Right lobe of liver (tissue), 6 donors: ENCODE results near the gene PRPF6. TPM values are rescaled to one million over a fixed set of nuclear protein-coding genes. Genes with fewer than 3 reads are reported as not detected.
A peak's percentile ranks its signal among the peaks of the same experiment; 100 is the strongest.

Source experiments
- ATAC-seq, 4 donors: fragments of 200-7000 bp; cut with Tn5 transposase; one replicate each; pipeline ENCODE4 v1.9.1; 2020; ENCODE audit warnings: mild to moderate bottlenecking in 4 of 4, moderate library complexity in 4 of 4
- DNase-seq, 3 donors: peaks; one replicate each; pipeline ENCODE4 v3.0.0-alpha.2; 2020
- H3K27ac ChIP-seq, 3 donors: fragments of 200-600 bp; one replicate each; pipeline ENCODE4 v1.8.0; 2022
- H3K27me3 ChIP-seq, 2 donors: fragments of 200-600 bp; one replicate each; pipeline ENCODE4 v1.8.0; 2022
- H3K36me3 ChIP-seq, 4 donors: fragments of 200-600 bp; sonication (generic) in 1 of 4; one replicate each; pipeline versions ENCODE4 v1.5.1 to v1.8.0; 2017 to 2022; ENCODE audit warnings: control low read depth in 1 of 4
- H3K4me1 ChIP-seq, 4 donors: fragments of 200-600 bp; sonication (generic) in 1 of 4; one replicate each; pipeline versions ENCODE4 v1.5.1 to v1.8.0; 2017 to 2022; ENCODE audit warnings: control low read depth in 1 of 4
- H3K4me3 ChIP-seq, 3 donors: fragments of 200-600 bp; one replicate each; pipeline ENCODE4 v1.8.0; 2022
- H3K9me3 ChIP-seq, 4 donors: fragments of 200-600 bp; sonication (generic) in 1 of 4; one replicate each; pipeline versions ENCODE4 v1.5.1 to v1.8.0; 2017 to 2022; ENCODE audit warnings: control low read depth in 1 of 4
- CTCF ChIP-seq, 4 donors: fragments of 200-600 bp in 3 of 4; fragments of 450-650 bp in 1 of 4; IDR thresholded peaks; one replicate each; pipeline versions ENCODE4 v1.5.1 to v1.8.0; 2016 to 2022; ENCODE audit warnings: antibody characterized with exemption in 4 of 4, mild to moderate bottlenecking in 2 of 4
- POLR2A ChIP-seq: fragments of 450-650 bp; IDR thresholded peaks from one replicate; pipeline ENCODE4 v1.6.1; 2017; ENCODE audit warnings: antibody characterized with exemption, mild to moderate bottlenecking
- WGBS: methylation state at CpG from one replicate; pipeline ENCODE4 v1.1.6; 2018; ENCODE audit warnings: low coverage, low lambda C conversion rate; ENCODE audit not compliant: insufficient coverage; ENCODE audit errors: missing lambda C conversion rate; 5-methylcytosine and 5-hydroxymethylcytosine counted together
- intact Hi-C, 2 donors: fragments of 100-400 bp; cut with DNase I; formaldehyde crosslinking; loops; one replicate each; pipeline versions ENCODE4 v1.11.2 to v1.14.1; 2022
- total RNA-seq, 6 experiments: library from RNA; depleted of rRNA in 2 of 6; stranded (reverse); fragments of >200 nt in 2 of 6; fragmentation: NEBNext Ultra II Directional in 3 of 6; extraction: Animal tissue kit (Norgen Biotek cat#: 25700) in 3 of 6; gene quantifications; one replicate each; pipeline versions ENCODE4 v1.1.0 to v1.2.4, GENCODE V29; 2016 to 2023
- donor health status: DM: no; HTN: yes; CAD: no.
- donor health status: DM: no; HTN: no; CAD: no.
- donor health status: DM: no; HTN: no; CAD: no.
- donor health status: DM: no; HTN: yes; CAD: no.
- donor health status: DM: no; HTN: yes; CAD: no.

Gene PRPF6
- total RNA-seq, 6 experiments from 2014 or later = 21.7 to 28.9 (median 24.4) TPM

GRCh38 chr20:64024141-64024990 lies 43.4 kb downstream of the PRPF6 start:
- Histone ChIP-seq H3K36me3 (peaks cover 0 to 67% (median 29%) of the 10 kb centered on the region in 4 donors), H3K4me1 (peaks cover 0 to 28% (median 13%) of the 10 kb centered on the region in 4 donors), H3K27ac (peak overlapping the region in 2 of 3 donors; percentile 47 to 59), H3K4me3 (no peak overlapping the region), H3K9me3 (no peaks in the 10 kb centered on the region), H3K27me3 (no peaks in the 10 kb centered on the region)
- ATAC-seq = peak; percentile 78 to 83 (median 82)
- DNase-seq = peak; percentile 69 to 86 (median 76)
- intact Hi-C loops = no loop called here
- WGBS = 54% methylated on average over 12 of the region's 17 CpGs
- no peak for TF ChIP-seq CTCF (IDR thresholded peaks at IDR 0.05)
- TF ChIP-seq POLR2A = no peak

DNA sequence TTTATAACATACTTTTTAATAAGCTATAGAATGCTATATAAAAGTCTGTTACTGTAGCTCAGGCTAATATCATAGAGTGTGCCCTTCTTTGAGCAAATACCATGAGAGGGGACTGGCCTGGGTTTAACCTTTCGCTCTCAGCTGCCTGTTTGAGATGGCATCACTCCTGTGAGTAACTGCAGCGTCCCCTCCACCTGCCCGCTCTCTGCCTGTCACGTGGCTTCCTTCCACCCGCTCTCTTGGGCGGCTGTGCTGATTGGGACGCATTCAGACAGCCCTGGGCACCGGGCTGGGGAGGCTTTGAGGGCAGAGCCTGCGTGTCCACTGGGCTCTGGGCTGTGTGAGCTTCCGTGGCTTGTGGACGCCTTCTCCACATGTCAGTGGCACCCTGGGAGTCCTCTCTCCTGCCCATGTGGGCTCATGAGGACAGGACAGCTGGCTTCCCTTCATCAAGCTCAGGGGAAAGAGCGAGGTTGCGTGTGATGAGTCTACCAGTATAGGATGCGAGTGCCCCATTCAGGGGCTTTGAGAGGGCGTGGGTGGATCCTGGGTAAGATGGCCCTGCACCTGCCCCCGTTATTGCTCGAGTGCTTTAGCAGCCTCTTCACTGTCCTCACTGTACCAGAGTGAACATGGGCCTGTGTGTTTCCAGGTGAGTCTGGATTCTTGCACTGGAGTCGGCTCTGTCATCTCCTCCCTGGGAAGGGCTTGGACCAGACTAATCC lies 44.3 kb downstream of the PRPF6 start:
- peaks cover 0 to 28% (median 13%) of the 10 kb centered on the region in 4 donors for H3K4me1 ChIP-seq
- WGBS = 57% methylated on average over 9 of the region's 18 CpGs
- ATAC-seq (peak; percentile 71 to 86 (median 84)), DNase-seq (peak; percentile 82 to 91 (median 86))
- intact Hi-C loops = no loop called here
- no peak overlapping the region for H3K4me3 ChIP-seq
- H3K9me3 ChIP-seq = no peaks in the 10 kb centered on the region
- peak overlapping the region in 1 of 3 donors; percentile 59 for H3K27ac ChIP-seq
- peaks cover 0 to 66% (median 33%) of the 10 kb centered on the region in 4 donors for H3K36me3 ChIP-seq
- H3K27me3 ChIP-seq = no peaks in the 10 kb centered on the region
- TF ChIP-seq POLR2A = peak; percentile 36
- no peak for TF ChIP-seq CTCF (IDR thresholded peaks at IDR 0.05)

- H3K27ac ChIP-seq = no peak overlapping the region
- WGBS = 98% methylated on average over 9 of the region's 29 CpGs
- no peak overlapping the region for H3K4me3 ChIP-seq
- H3K4me1 ChIP-seq = peaks cover 0 to 28% (median 13%) of the 10 kb centered on the region in 4 donors
- ATAC-seq = no peak
- TF ChIP-seq CTCF (IDR thresholded peaks at IDR 0.05) (no peak), POLR2A (no peak)
- intact Hi-C loops = no loop called here
- peaks cover 0 to 72% (median 36%) of the 10 kb centered on the region in 4 donors for H3K36me3 ChIP-seq
- no peaks in the 10 kb centered on the region for H3K9me3 ChIP-seq
- H3K27me3 ChIP-seq = no peaks in the 10 kb centered on the region
- no peak for DNase-seq
These were observed 45.0 kb downstream of the PRPF6 start for GRCh38 chr20:64025826-64026412.

- intact Hi-C loops = no loop called here
- 94% methylated on average over 9 of the region's 24 CpGs for WGBS
These were observed 47.2 kb downstream of the PRPF6 start for GRCh38 chr20:64027981-64028685.

More at GRCh38 chr20:64027981-64028685, 47.2 kb downstream of the PRPF6 start:
- DNase-seq (no peak), ATAC-seq (no peak)
- no peak overlapping the region for H3K4me3 ChIP-seq
- TF ChIP-seq POLR2A = no peak
- TF ChIP-seq CTCF (IDR thresholded peaks at IDR 0.05) = no peak
- no peaks in the 10 kb centered on the region for H3K9me3 ChIP-seq
- H3K27me3 ChIP-seq = no peaks in the 10 kb centered on the region
- peaks cover 0 to 23% (median 11%) of the 10 kb centered on the region in 4 donors for H3K4me1 ChIP-seq
- H3K36me3 ChIP-seq = peaks cover 0 to 82% (median 37%) of the 10 kb centered on the region in 4 donors
- H3K27ac ChIP-seq = no peak overlapping the region
